Measurements from ENCODE around the gene PRAMEF1.
"Not testable (repeated sequence)": the region's sequence is repeated elsewhere in the genome, so short reads cannot be mapped to it uniquely, and the experiment has no call there.

Gene PRAMEF1, protein sequence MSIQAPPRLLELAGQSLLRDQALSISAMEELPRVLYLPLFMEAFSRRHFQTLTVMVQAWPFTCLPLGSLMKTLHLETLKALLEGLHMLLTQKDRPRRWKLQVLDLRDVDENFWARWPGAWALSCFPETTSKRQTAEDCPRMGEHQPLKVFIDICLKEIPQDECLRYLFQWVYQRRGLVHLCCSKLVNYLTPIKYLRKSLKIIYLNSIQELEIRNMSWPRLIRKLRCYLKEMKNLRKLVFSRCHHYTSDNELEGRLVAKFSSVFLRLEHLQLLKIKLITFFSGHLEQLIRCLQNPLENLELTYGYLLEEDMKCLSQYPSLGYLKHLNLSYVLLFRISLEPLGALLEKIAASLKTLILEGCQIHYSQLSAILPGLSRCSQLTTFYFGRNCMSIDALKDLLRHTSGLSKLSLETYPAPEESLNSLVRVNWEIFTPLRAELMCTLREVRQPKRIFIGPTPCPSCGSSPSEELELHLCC

DNA sequence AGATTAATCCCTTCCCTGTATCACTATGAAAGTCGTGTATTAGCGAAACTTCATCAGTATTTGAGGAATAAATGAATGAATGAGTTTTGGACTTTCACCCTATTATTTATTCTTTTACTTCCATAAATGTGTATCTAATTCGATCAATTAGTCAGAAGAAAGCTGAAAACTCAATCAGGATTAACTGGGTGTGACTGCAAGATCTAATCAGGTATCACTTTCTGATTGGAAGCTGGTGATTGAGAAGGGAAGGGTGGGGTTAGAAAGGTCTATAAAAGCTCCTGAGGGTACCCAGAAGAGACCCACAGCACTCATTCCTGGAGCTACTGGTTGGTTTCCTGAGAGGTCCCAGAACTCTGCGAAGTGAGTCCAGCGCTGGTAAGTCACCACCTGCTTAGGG lies at the start of gene PRAMEF1:
PRAMEF1 (plus strand) TSS at position 301 of the 400 bp plus-strand sequence. CDS start 1,831 bp downstream, outside the sequence.
- DNase-seq = not testable (repeated sequence)

DNA sequence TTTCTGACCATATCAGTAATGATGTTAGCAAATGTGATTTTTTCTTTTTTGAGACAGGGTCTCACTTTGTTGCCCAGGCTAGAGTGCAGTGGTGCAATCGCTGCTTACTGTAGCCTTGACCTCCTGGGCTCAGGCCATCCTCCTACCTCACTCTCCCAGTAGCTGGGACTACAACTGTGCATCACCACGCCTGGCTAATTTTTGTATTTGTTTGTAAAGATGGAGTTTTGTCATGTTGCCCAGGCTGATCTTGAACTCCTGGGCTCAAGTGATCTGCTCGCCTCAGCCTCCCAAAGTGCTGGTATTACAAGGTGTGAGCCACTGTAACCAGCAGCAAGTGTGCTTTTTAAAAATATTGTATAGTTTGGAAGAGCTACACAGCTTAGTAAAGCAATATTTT lies 49.3 kb upstream of the PRAMEF1 start:
- DNase-seq = no peak

DNA sequence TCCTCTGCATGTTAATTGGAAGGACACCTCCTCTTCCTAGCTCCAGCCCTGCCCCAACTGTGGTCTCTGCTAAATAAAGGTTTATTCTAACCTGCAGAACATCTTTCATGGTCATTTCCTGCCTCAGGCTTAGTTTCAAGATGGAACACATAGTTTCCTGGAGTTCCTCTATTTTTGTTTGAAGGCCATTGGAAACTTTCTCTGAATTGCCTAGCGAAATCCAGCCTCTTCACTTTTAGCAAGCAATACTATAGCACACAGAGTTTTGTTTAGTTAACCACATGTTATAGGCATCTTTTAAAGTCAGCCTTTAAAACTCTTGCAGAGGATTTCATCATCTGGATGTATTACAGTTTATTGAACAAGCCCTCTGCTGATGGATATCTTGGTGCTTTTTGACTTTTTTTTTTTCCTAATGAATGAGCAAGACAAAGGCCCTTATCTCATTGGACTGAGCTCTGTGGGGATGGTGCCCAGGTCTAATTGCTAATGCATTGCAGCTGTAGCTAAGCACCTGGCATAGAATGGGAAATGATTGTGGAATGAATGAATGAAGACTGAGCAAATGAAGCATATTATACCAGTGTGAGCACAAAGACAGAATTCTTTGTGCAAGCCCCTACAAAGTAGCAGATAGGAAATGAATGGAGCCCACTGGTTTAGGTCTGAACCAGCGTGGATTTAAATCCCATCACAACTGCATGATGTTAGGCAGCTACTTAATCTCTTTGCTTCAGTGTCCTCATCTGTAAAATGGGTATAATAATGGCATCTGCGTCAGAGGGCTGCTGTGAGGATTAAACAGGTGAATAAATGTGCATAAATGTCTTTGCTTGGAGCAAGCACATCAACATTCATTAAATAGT lies 45.8 kb upstream of the PRAMEF1 start:
- DNase-seq = no peak

DNA sequence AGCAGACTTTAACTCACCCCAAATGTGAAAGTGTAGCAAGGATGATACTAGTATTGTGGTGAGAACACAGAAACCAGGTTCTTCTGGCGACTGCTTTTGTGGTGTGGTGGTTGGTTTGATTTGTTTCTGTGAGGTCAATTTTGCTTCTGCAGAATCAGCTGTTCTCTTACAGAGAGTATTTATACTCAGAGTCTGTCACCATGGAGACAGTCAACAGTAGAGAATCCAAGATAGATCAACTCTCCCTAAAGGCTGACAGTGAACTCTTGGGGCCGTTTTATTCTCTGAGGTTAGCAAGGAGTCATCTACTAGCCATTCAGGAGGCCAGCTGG lies 45.2 kb upstream of the PRAMEF1 start, which contains the start of gene CFAP107:
CFAP107 (plus strand) TSS at position 209 of the 332 bp plus-strand sequence. CDS start 231 bp downstream, outside the sequence.
- no peak for DNase-seq

DNA sequence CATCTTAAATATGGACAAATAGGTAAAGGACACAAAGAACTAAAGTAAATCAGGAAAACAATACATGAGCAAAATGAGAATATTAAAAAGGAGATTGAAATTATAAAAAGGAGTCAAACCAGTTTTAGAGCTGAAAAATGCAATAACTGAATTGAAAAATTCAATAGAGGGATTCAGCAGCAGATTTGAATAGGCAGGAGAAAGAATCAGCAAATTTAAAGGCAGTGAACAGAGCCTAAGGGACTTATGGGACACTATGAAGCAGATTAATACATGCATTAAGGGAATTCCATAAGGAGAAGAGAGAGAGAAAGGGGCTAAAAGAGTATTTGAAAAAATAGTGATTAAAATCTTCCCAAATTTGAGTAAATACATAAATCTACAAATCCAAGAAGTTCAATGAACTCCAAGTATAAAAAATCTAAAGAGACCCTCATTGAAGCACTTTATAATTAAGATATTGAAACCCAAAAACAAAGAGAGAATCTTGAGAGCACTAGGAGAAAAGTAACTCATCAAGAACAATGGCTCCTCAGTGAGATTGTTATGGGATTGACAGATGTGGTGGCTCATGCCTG lies 42.3 kb upstream of the PRAMEF1 start:
- no peak for DNase-seq

DNA sequence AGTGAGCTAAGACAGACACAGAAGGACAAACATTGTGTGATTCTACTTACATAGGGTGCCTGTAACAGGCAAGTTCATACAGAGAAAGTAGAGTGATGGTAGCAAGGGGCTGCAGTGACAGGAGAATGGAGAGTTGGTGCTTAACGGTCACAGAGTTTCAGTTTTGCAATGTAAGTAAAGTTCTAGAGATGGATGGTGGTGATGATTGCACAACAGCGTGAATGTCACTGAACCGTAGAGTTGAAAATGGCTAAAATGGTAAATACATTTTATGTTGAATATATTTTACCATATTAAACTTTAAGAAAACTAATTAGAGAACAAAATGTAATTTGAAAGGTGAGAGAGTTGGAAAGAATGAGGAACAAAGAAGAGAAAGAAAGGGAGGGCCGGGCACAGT lies 36.5 kb upstream of the PRAMEF1 start:
- no peak for DNase-seq

GRCh38 chr1:12756273-12756672 lies 34.9 kb upstream of the PRAMEF1 start:
- no peak for DNase-seq

DNA sequence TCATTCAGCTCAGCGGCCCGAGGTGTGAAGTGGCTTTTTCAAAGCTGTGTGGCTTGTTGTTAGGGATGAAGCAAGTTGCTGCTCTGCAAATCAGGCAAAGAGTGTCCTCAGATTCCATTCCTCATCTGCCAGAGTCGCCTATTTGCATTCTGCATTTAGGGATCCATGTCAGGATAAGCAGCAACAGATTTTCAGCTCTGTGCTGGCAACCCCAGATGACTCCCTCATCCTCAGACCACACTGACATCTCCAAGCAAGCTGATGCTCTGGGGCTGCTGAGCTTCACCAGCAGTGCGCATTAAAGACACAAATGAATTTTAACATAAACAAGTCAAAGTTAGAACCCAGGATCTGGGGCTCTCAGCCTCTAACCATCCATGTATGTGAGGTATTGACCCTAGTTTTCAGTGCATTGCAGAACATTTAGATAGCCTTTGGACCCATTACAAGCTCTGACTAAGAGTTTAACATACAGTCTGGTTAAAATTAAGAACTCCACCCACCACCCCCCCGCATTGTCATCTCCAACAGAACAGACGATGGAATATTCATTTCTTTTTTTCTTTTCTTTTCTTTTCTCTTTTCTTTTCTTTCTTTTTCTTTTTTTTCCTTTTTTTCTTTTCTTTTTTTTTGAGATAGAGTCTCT lies 34.3 kb upstream of the PRAMEF1 start:
- DNase-seq = no peak

GRCh38 chr1:12757836-12758235 lies 33.4 kb upstream of the PRAMEF1 start:
- no peak for DNase-seq

- DNase-seq = no peak
Measured at GRCh38 chr1:12760256-12760795, 30.9 kb upstream of the PRAMEF1 start.

DNA sequence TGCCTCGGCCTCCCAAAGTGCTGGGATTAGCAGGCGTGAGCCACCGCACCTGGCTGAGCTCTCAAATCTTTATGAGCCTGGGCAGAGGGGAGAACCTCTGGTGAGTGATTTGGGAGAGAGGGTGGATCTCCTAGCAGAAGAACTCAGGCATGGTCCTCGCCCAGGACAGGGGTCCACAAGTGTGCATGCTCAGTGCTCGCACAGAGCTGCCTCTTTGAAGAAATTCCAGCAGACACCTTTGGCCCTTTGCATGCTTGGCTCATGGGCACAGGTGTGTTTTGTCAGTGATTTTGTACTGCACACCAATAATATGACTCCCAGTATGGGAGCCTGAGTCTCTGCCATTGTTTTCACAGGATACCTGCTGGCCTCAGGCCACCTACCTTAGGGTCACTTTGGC lies 29.4 kb upstream of the PRAMEF1 start:
- no peak for DNase-seq

- DNase-seq = no peak
Measured at GRCh38 chr1:12762766-12763165, 28.4 kb upstream of the PRAMEF1 start.

DNA sequence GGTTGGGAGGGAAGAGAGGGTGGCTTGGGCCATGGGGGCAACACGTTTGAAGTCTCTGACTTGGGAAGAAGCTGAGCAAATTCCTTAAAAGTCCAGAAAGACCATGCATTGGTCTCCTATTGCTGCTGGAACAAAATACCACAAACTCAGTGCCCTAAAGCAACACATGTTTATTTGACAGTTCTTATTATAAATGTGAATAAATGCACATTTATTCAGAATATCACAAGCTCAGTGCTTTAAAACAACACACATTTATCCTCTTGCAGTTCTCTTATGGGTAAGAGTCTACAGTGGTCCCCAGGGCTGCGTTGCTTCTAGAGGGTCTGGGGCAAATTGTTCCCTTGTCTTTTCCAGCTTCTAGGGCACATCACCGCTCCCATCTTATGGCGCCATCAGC lies 27.7 kb upstream of the PRAMEF1 start:
- DNase-seq = no peak

DNA sequence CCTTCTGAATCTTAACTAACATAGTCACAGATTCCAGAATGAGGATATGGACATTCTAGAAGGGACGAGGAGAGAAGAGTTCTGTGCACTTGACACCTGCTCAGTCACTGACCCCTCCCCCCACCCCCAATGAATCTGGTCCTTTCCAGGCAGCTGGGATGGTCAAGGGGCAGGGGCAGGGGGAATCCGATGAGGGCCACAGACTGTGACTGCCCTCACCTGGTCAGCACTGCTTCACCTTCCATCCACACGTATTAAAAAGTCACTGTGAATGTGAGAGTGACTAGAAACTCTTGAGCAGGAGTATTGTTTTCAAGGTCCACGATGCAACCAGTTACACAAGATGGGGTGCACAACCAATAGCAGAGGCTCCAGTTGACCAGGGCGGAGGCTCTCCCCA lies 27.2 kb upstream of the PRAMEF1 start:
- no peak for DNase-seq

DNA sequence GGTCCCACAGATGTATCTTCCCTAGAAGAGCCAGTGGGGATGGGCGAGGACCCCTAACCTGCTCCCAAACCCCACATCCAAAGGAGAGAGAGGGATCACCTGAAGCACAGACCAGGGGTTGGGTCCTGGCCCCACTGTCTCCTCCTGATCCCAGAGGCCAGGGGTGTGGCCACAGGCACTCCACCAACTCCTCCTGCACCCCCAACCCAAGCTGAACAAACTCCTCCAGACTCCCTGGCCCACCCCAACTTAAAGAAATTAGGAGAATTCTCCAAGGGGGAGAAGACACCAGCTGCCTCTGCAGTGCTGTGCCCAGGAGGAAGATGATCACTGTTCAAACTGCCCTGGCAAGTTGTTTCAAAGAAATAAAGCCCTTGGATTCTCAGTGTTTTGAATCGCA lies 22.2 kb upstream of the PRAMEF1 start:
- no peak for DNase-seq

- no peak for DNase-seq
Measured at GRCh38 chr1:12769976-12770505, 21.2 kb upstream of the PRAMEF1 start.

DNA sequence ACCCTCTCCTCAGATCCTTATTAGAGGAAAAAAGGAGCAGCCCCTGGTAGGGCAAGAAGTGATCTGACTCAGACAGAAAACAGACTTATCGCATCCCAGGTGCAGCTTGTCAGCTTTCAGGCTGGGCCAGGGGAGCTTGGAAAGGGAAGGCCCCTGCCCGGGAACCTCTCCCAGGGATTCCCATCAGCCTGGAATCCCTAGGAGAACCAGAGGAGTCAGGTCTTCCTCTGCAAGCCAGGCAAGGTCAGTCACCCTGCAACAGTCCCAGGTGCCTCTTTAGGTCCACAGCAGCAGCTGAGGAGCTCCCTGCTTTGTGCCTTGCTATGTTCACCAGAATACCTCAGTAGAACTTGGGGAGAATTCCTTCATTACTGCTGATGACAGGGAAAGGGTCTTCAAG lies 20.6 kb upstream of the PRAMEF1 start:
- DNase-seq = no peak

- DNase-seq = no peak
Measured at GRCh38 chr1:12771186-12771585, 20.0 kb upstream of the PRAMEF1 start.

- DNase-seq = no peak
Measured at GRCh38 chr1:12772520-12772919, 18.7 kb upstream of the PRAMEF1 start.

GRCh38 chr1:12773438-12773837 lies 17.8 kb upstream of the PRAMEF1 start, which contains the start of gene PRAMEF12:
PRAMEF12 (plus strand) TSS chr1:12773738; CDS start chr1:12774868, 1,130 bp downstream.
- DNase-seq = no peak

GRCh38 chr1:12774801-12775345 lies 16.3 kb upstream of the PRAMEF1 start:
- no peak for DNase-seq

GRCh38 chr1:12775443-12775842 lies 15.8 kb upstream of the PRAMEF1 start:
- no peak for DNase-seq
